Fibroblast of skin of right biceps (primary cell): Measurements from ENCODE around the gene ARFGAP2.
"Not testable (repeated sequence)": the region's sequence is repeated elsewhere in the genome, so short reads cannot be mapped to it uniquely, and the experiment has no call there.

Experiments used
- DNase-seq: peaks from one replicate; pipeline ENCODE4 v3.0.0-alpha.2; 2013

ARFGAP2 gene

GRCh38 chr11:47147250-47147649, 29.4 kb downstream of the ARFGAP2 start:
- DNase-seq: no peak

- no peak for DNase-seq
Measured at GRCh38 chr11:47144541-47144940, 32.1 kb downstream of the ARFGAP2 start.

- DNase-seq: peak; percentile 73
Measured at GRCh38 chr11:47143322-47143721, 33.4 kb downstream of the ARFGAP2 start.

GRCh38 chr11:47139878-47140277, 36.8 kb downstream of the ARFGAP2 start:
- DNase-seq: no peak

GRCh38 chr11:47137476-47137875, 39.2 kb downstream of the ARFGAP2 start:
- DNase-seq: no peak

GRCh38 chr11:47136921-47137320, 39.8 kb downstream of the ARFGAP2 start:
- no peak for DNase-seq

- peak; percentile 34 for DNase-seq
Measured at GRCh38 chr11:47136327-47136726, 40.4 kb downstream of the ARFGAP2 start.

GRCh38 chr11:47132981-47133380, 43.7 kb downstream of the ARFGAP2 start:
- no peak for DNase-seq

- no peak for DNase-seq
Measured at GRCh38 chr11:47132490-47132889, 44.2 kb downstream of the ARFGAP2 start.

- DNase-seq: no peak
Measured at GRCh38 chr11:47131136-47131535, 45.5 kb downstream of the ARFGAP2 start.

- no peak for DNase-seq
Measured at GRCh38 chr11:47130543-47130942, 46.1 kb downstream of the ARFGAP2 start.

- no peak for DNase-seq
Measured at GRCh38 chr11:47127213-47127612, 49.5 kb downstream of the ARFGAP2 start.

GRCh38 chr11:47125083-47125482, 51.6 kb downstream of the ARFGAP2 start:
- DNase-seq: no peak

GRCh38 chr11:47124675-47125074, 52.0 kb downstream of the ARFGAP2 start:
- DNase-seq: peak; percentile 15

GRCh38 chr11:47123094-47123493, 53.6 kb downstream of the ARFGAP2 start:
- DNase-seq: no peak

GRCh38 chr11:47121731-47122130, 54.9 kb downstream of the ARFGAP2 start:
- no peak for DNase-seq

- no peak for DNase-seq
Measured at GRCh38 chr11:47121056-47121455, 55.6 kb downstream of the ARFGAP2 start.

- DNase-seq: not testable (repeated sequence)
Measured at GRCh38 chr11:47118958-47119688, 57.6 kb downstream of the ARFGAP2 start.
